ENCODE measurements around the gene APAF1.

Gene APAF1

DNA sequence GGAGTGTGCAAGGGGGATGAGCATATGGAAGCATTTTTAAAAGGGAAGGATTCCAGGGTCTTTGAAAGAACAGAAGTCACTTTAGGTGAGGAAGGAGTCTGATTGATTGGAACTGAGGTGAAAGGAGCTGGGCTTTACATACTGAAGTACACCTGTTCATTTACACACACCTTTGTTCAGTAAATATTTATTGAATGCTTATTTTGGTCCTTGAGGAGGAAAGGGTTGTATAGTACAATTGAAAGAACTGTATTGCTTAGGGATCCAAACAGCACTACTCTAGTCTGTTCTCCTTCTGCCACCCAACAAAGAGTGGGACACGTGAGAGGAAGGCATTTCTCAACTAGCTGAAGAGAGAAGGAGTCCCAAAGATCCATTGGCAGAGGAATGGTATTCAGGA, 63.9 kb downstream of the APAF1 start:
- TF ChIP-seq, protein P1, sequence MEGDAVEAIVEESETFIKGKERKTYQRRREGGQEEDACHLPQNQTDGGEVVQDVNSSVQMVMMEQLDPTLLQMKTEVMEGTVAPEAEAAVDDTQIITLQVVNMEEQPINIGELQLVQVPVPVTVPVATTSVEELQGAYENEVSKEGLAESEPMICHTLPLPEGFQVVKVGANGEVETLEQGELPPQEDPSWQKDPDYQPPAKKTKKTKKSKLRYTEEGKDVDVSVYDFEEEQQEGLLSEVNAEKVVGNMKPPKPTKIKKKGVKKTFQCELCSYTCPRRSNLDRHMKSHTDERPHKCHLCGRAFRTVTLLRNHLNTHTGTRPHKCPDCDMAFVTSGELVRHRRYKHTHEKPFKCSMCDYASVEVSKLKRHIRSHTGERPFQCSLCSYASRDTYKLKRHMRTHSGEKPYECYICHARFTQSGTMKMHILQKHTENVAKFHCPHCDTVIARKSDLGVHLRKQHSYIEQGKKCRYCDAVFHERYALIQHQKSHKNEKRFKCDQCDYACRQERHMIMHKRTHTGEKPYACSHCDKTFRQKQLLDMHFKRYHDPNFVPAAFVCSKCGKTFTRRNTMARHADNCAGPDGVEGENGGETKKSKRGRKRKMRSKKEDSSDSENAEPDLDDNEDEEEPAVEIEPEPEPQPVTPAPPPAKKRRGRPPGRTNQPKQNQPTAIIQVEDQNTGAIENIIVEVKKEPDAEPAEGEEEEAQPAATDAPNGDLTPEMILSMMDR (IDR thresholded peaks at IDR 0.05; ENCODE audit: poor library complexity, severe bottlenecking) = no peak
- no peak for ATAC-seq (ENCODE audit: low read depth)

DNA sequence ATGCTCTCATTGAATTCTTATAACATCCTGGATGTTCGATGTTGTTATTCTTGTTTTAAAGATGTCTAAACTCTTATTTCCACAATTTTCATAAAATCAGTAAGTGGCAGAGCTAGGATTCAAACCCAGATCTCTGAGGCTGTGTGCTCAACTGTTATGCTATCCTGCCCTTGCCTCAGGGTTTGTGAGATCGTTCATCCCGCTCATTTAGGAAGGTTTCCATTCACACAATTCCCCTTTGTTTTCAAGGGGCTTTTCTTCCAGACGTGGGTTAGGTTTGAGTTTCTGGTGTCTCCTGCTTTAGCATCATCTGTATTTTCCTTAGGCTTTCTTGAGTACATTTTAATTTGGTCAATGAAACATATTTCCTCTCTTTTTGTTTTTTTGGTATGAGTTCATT, 69.3 kb downstream of the APAF1 start:
- Histone ChIP-seq H3K27ac (ENCODE audit: poor library complexity, severe bottlenecking) (no peak overlapping the region), H3K4me3 (ENCODE audit: severe bottlenecking) (no peak overlapping the region), H3K9me3 (ENCODE audit: severe bottlenecking) (no peaks in the 10 kb centered on the region), H3K4me1 (ENCODE audit: insufficient read depth, poor library complexity, severe bottlenecking) (no peaks in the 10 kb centered on the region), H3K27me3 (ENCODE audit: insufficient read depth, poor library complexity, severe bottlenecking) (no peaks in the 10 kb centered on the region), H3K36me3 (ENCODE audit: low read depth) (peaks cover 42% of the 10 kb centered on the region)
- DNase-seq (ENCODE audit: low spot score) (no peak), ATAC-seq (ENCODE audit: low read depth) (no peak)
- TF ChIP-seq, protein P1 (IDR thresholded peaks at IDR 0.05; ENCODE audit: poor library complexity, severe bottlenecking) = no peak

More for the DNA sequence above, 63.9 kb downstream of the APAF1 start:
- Histone ChIP-seq H3K4me3 (ENCODE audit: severe bottlenecking) (no peak overlapping the region), H3K27ac (ENCODE audit: poor library complexity, severe bottlenecking) (no peak overlapping the region), H3K4me1 (ENCODE audit: insufficient read depth, poor library complexity, severe bottlenecking) (no peaks in the 10 kb centered on the region), H3K27me3 (ENCODE audit: insufficient read depth, poor library complexity, severe bottlenecking) (no peaks in the 10 kb centered on the region), H3K9me3 (ENCODE audit: severe bottlenecking) (no peaks in the 10 kb centered on the region), H3K36me3 (ENCODE audit: low read depth) (peaks cover 51% of the 10 kb centered on the region)
- DNase-seq (ENCODE audit: low spot score) = no peak

- ATAC-seq (ENCODE audit: low read depth) (no peak), DNase-seq (ENCODE audit: low spot score) (no peak)
- H3K27me3 ChIP-seq (ENCODE audit: insufficient read depth, poor library complexity, severe bottlenecking) = no peaks in the 10 kb centered on the region
- H3K9me3 ChIP-seq (ENCODE audit: severe bottlenecking) = no peaks in the 10 kb centered on the region
- TF ChIP-seq, protein P1 (IDR thresholded peaks at IDR 0.05; ENCODE audit: poor library complexity, severe bottlenecking) = no peak
- no peak overlapping the region for H3K27ac ChIP-seq (ENCODE audit: poor library complexity, severe bottlenecking)
- H3K4me3 ChIP-seq (ENCODE audit: severe bottlenecking) = no peak overlapping the region
- no peaks in the 10 kb centered on the region for H3K4me1 ChIP-seq (ENCODE audit: insufficient read depth, poor library complexity, severe bottlenecking)
- H3K36me3 ChIP-seq (ENCODE audit: low read depth) = peaks cover 50% of the 10 kb centered on the region
These were observed 74.7 kb downstream of the APAF1 start for GRCh38 chr12:98719515-98720504.

DNA sequence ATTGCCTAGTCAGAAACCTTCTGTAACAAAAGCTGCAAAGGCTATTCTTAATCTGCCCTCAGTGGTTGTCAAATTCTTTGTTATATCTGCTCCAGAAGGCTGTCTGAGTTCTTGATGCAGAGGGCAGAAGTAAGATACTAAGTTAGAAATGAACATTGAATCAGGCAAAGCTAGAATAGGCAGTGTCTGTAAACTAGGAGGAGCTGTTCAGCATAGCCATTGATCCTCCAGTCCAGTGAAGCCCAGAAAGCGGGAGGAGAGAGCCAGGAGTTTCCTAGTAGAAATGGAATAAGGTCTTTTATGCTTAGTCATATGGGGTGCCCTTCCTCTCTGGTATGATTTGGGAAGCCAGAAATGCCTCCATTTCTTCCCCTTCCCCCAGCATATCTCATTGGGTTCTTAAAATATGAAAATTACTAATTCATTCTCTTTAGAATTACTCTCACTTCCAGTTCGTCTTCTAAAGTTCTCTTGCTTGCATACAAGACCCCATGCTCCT, 76.2 kb downstream of the APAF1 start:
- ATAC-seq (ENCODE audit: low read depth) (no peak), DNase-seq (ENCODE audit: low spot score) (no peak)
- Histone ChIP-seq H3K27me3 (ENCODE audit: insufficient read depth, poor library complexity, severe bottlenecking) (no peaks in the 10 kb centered on the region), H3K27ac (ENCODE audit: poor library complexity, severe bottlenecking) (no peak overlapping the region), H3K4me1 (ENCODE audit: insufficient read depth, poor library complexity, severe bottlenecking) (no peaks in the 10 kb centered on the region), H3K4me3 (ENCODE audit: severe bottlenecking) (no peak overlapping the region), H3K9me3 (ENCODE audit: severe bottlenecking) (no peaks in the 10 kb centered on the region), H3K36me3 (ENCODE audit: low read depth) (peaks cover 53% of the 10 kb centered on the region)
- TF ChIP-seq, protein P1 (IDR thresholded peaks at IDR 0.05; ENCODE audit: poor library complexity, severe bottlenecking) = no peak
